K562 (cell line): Measurements from ENCODE around the gene AP3S1. TPM values are rescaled to one million over a fixed set of nuclear protein-coding genes. Genes with fewer than 3 reads are reported as not detected.

ENCODE experiments used
- ATAC-seq: fragments of 200-7000 bp; cut with Tn5 transposase; 3 replicates; pipeline ENCODE4 v1.9.1; 2020; ENCODE audit warnings: moderate library complexity
- BruUV-seq: library from RNA; stranded (reverse); fragments of 400-500 nt; replicated peaks from 2 replicates; lab custom pipeline; 2021; lab: Mats Ljungman, UMichigan
- CTCF ChIA-PET: fragments of 300-600 bp; formaldehyde crosslinking; extraction: SDS; loops from one replicate; lab custom pipeline; 2021; ENCODE audit warnings: low intra/inter-chr PET ratio; lab: Yijun Ruan, JAX
- POLR2A ChIA-PET: fragments of 300-600, 350-650 bp; sonication (Branson Sonifier 250); formaldehyde crosslinking; extraction: SDS; loops from one replicate; lab custom pipeline; 2021; ENCODE audit warnings: antibody characterized with exemption, inconsistent platforms; lab: Yijun Ruan, JAX
- DNase-seq, 4 experiments: peaks; one replicate each; pipeline versions ENCODE4 v3.0.0 to v3.0.0-alpha.2; 2011 to 2018; ENCODE audit warnings: low spot score in 3 of 4, mixed read lengths in 3 of 4; ENCODE audit errors: extremely low read depth in 1 of 4
- FAIRE-seq: peaks from 2 replicates; lab custom pipeline; 2011; peaks lifted over from hg19 to GRCh38; lab: Jason Lieb, UNC
- H2AFZ ChIP-seq: 2 replicates; pipeline ENCODE4 v1.6.0; 2011; ENCODE audit warnings: low read depth, low read length, control low read depth, inconsistent platforms
- H3K27ac ChIP-seq: fragments of 200-600 bp; 3 replicates; pipeline ENCODE4 v1.8.0; 2011; ENCODE audit warnings: low read depth, mild to moderate bottlenecking, control low read depth, inconsistent platforms, low read length, moderate library complexity, mixed read lengths; ENCODE audit errors: extremely low read depth
- H3K27me3 ChIP-seq, 2 experiments: fragments of 300-600 bp in 1 of 2; 2 replicates in 1 of 2; 3 replicates in 1 of 2; pipeline versions ENCODE4 v1.6.0 to v1.8.0; 2011; ENCODE audit warnings: inconsistent platforms in 2 of 2, low read length in 2 of 2, mild to moderate bottlenecking in 1 of 2, mixed read lengths in 1 of 2, moderate library complexity in 1 of 2; ENCODE audit not compliant: control insufficient read depth in 2 of 2, insufficient read depth in 2 of 2
- H3K36me3 ChIP-seq: fragments of 300-600 bp; 3 replicates; pipeline ENCODE4 v1.8.0; 2011; ENCODE audit warnings: mild to moderate bottlenecking, low read length, inconsistent platforms; ENCODE audit not compliant: control insufficient read depth, insufficient read depth
- H3K4me1 ChIP-seq, 2 experiments: fragments of 200-600 bp in 1 of 2; replicated peaks in 1 of 2; 2 replicates in 1 of 2; 3 replicates in 1 of 2; pipeline versions ENCODE4 v1.5.1 to v1.8.0; 2011; ENCODE audit warnings: inconsistent platforms in 2 of 2, low read length in 2 of 2, mild to moderate bottlenecking in 1 of 2, mixed read lengths in 1 of 2, moderate library complexity in 1 of 2; ENCODE audit not compliant: control insufficient read depth in 2 of 2, insufficient read depth in 2 of 2
- H3K4me2 ChIP-seq: 2 replicates; pipeline ENCODE4 v1.6.1; 2011; ENCODE audit warnings: low read length, control low read depth, inconsistent platforms, mixed read lengths; ENCODE audit not compliant: insufficient read depth
- H3K4me3 ChIP-seq: fragments of 200-600 bp; sonication (generic), shearing (Covaris generic); 2 replicates; pipeline ENCODE4 v1.5.1; 2016; ENCODE audit warnings: control low read depth, inconsistent platforms
- H3K79me2 ChIP-seq: fragments of 200-600 bp; 3 replicates; pipeline ENCODE4 v1.8.0; 2011; ENCODE audit warnings: low read length, inconsistent platforms; ENCODE audit not compliant: control insufficient read depth, insufficient read depth
- H3K9ac ChIP-seq, 2 experiments: 2 replicates each; pipeline versions ENCODE4 v1.6.0 to v1.6.1; 2011; ENCODE audit warnings: low read depth in 2 of 2, low read length in 2 of 2, control low read depth in 1 of 2, inconsistent platforms in 1 of 2, mild to moderate bottlenecking in 1 of 2, mixed read lengths in 1 of 2; ENCODE audit not compliant: insufficient read depth in 1 of 2
- H3K9me1 ChIP-seq: one replicate; pipeline ENCODE4 v1.6.0; 2011; ENCODE audit warnings: inconsistent platforms, mild to moderate bottlenecking, low read length, moderate library complexity; ENCODE audit not compliant: control insufficient read depth, insufficient read depth
- H3K9me3 ChIP-seq: replicated peaks from 2 replicates; pipeline ENCODE4 v1.5.1; 2011; ENCODE audit warnings: low read depth, low read length, inconsistent platforms; ENCODE audit not compliant: control insufficient read depth, insufficient read depth
- H4K20me1 ChIP-seq: replicated peaks from 2 replicates; pipeline ENCODE4 v1.6.1; 2011; ENCODE audit warnings: low read length, inconsistent platforms, mixed read lengths; ENCODE audit not compliant: control insufficient read depth, insufficient read depth
- CTCF ChIP-seq, 3 experiments: IDR thresholded peaks in 2 of 3; conservative IDR thresholded peaks in 1 of 3; 2 replicates each; pipeline ENCODE4 v1.5.1; 2011 to 2012; ENCODE audit warnings: low read length in 3 of 3, mild to moderate bottlenecking in 3 of 3, control low read depth in 2 of 3, improper control_type of control experiment in 1 of 3, inconsistent platforms in 1 of 3, low read depth in 1 of 3, mixed read lengths in 1 of 3, moderate library complexity in 1 of 3; ENCODE audit not compliant: insufficient read depth in 2 of 3
- FUS ChIP-seq: fragments of 200-400 bp; formaldehyde crosslinking; optimal IDR thresholded peaks from 2 replicates; pipeline ENCODE3; 2017; ENCODE audit warnings: low read depth, low read length
- HDAC1 ChIP-seq, 2 experiments: fragments of 450-650 bp; IDR thresholded peaks; 2 replicates each; pipeline ENCODE4 v1.6.1; 2016 to 2017; ENCODE audit warnings: inconsistent platforms in 1 of 2, mild to moderate bottlenecking in 1 of 2, moderate library complexity in 1 of 2
- MAFG ChIP-seq: fragments of 450-650 bp; conservative IDR thresholded peaks from 2 replicates; pipeline ENCODE4 v1.6.1; 2016; ENCODE audit warnings: missing genetic modification characterization, missing compliant biosample characterization
- NR2C1 ChIP-seq, 2 experiments: fragments of 450-650 bp; IDR thresholded peaks; 2 replicates each; pipeline ENCODE4 v1.6.1; 2017; ENCODE audit warnings: mild to moderate bottlenecking in 2 of 2, antibody characterized with exemption in 1 of 2, inconsistent platforms in 1 of 2, missing compliant biosample characterization in 1 of 2, missing genetic modification characterization in 1 of 2
- PURB ChIP-seq: sonication (generic); formaldehyde crosslinking; IDR thresholded peaks from 2 replicates; pipeline ENCODE4 v1.9.0; 2021; ENCODE audit warnings: low read depth, mild to moderate bottlenecking, missing genetic modification reagents
- TSHZ1 ChIP-seq: fragments of 250-450 bp; sonication (Bioruptor Pico); IDR thresholded peaks from 2 replicates; pipeline ENCODE4 v1.4.0; 2020; ENCODE audit warnings: mild to moderate bottlenecking, moderate library complexity
- ZFP1 ChIP-seq: fragments of 450-650 bp; formaldehyde crosslinking; IDR thresholded peaks from 2 replicates; pipeline ENCODE4 v1.4.0; 2020; ENCODE audit warnings: mild to moderate bottlenecking, mixed read lengths
- ZNF140 ChIP-seq: fragments of 250-450 bp; sonication (Bioruptor Pico); IDR thresholded peaks from 2 replicates; pipeline ENCODE4 v1.8.0; 2021; ENCODE audit warnings: moderate library complexity, mild to moderate bottlenecking, inconsistent platforms
- ZNF41 ChIP-seq: fragments of 250-450 bp; sonication (Bioruptor Pico); conservative IDR thresholded peaks from 2 replicates; pipeline ENCODE4 v1.4.0; 2020; ENCODE audit warnings: mild to moderate bottlenecking
- ZZZ3 ChIP-seq: fragments of 450-650 bp; IDR thresholded peaks from 2 replicates; pipeline ENCODE4 v1.6.1; 2016; ENCODE audit warnings: antibody characterized with exemption, mild to moderate bottlenecking, moderate library complexity
- WGBS: fragments of 100-300 bp; shearing (Covaris generic); methylation state at CpG from one replicate; pipeline ENCODE4 v1.1.6; 2016; ENCODE audit warnings: low coverage, mixed read lengths; ENCODE audit not compliant: insufficient coverage; ENCODE audit errors: missing lambda C conversion rate; 5-methylcytosine and 5-hydroxymethylcytosine counted together
- in situ Hi-C: fragments of 300-500 bp; cut with MboI; formaldehyde crosslinking; loops from 4 replicates; pipeline ENCODE4 v1.15.0; 2018; ENCODE audit warnings: inconsistent platforms, mixed read lengths
- intact Hi-C: fragments of 100-400 bp; cut with micrococcal nuclease; formaldehyde crosslinking; loops from 2 replicates; pipeline ENCODE4 v1.14.2; 2022
- polyA plus RNA-seq, 8 experiments: library from polyadenylated mRNA; depleted of rRNA in 4 of 8; stranded (reverse) in 5 of 8; unstranded in 3 of 8; fragments of >200 nt; fragmentation: Nextera tagmentation in 2 of 8; fragmentation: Illumina TruSeq in 1 of 8; extraction: Ambion mirVana in 2 of 8; extraction: Trizol in 1 of 8; gene quantifications; 2 replicates each; pipeline versions ENCODE4 v1.2.1 to v1.2.3, GENCODE V29; 2011 to 2014; ENCODE audit warnings: inconsistent platforms in 1 of 8, missing spikeins in 1 of 8
- total RNA-seq, 7 experiments: library from RNA; depleted of rRNA in 6 of 7; stranded (reverse); fragments of >200 nt in 6 of 7; fragmentation: Illumina TruSeq in 2 of 7; extraction: Trizol in 2 of 7; gene quantifications; 2 replicates each; pipeline versions ENCODE4 v1.2.1 to v1.2.3, GENCODE V29; 2011 to 2021; ENCODE audit warnings: low replicate concordance in 1 of 7
- TF ChIP-seq, protein P1 (sequence below): sonication (generic); formaldehyde crosslinking; IDR thresholded peaks from 2 replicates; pipeline ENCODE4 v1.8.1; 2023; ENCODE audit warnings: mild to moderate bottlenecking, missing genetic modification reagents
- TF ChIP-seq, protein P2 (sequence below): fragments of 450-650 bp; formaldehyde crosslinking; IDR thresholded peaks from 2 replicates; pipeline ENCODE4 v1.4.0; 2020; ENCODE audit warnings: mild to moderate bottlenecking
- TF ChIP-seq, protein P3 (sequence below): IDR thresholded peaks from 3 replicates; pipeline ENCODE4 v1.6.1; 2011; ENCODE audit warnings: borderline replicate concordance, mild to moderate bottlenecking; ENCODE audit not compliant: insufficient read length, insufficient read depth

Gene AP3S1
- total and polyA plus RNA-seq, 9 of the 15 experiments (the other 6 are each of a cell fraction or from before 2014, with no cell fraction given): 46.1 to 106 (median 67.3) TPM

- H3K9me1 ChIP-seq: no peaks in the 10 kb centered on the region
- no peak within 1 kb of the TSS for H2AFZ ChIP-seq
- POLR2A ChIA-PET: no interaction called here
- H3K4me3 ChIP-seq: no peak within 1 kb of the TSS
- no peak for ATAC-seq
- H3K9ac ChIP-seq: no peak within 1 kb of the TSS
- H4K20me1 ChIP-seq: no peaks in the 10 kb centered on the region
- in situ Hi-C loops: no loop called here
- 29% methylated on average over 5 of the region's 18 CpGs for WGBS
- no peak for DNase-seq
- CTCF ChIA-PET: no interaction called here
- no peak within 1 kb of the TSS for H3K4me2 ChIP-seq
- peaks cover 24 to 32% of the 10 kb centered on the region in 2 experiments for H3K27me3 ChIP-seq
- FAIRE-seq: no peak
- intact Hi-C loops: no loop called here
- peaks cover 0 to 8% of the 10 kb centered on the region in 2 experiments; a peak in 2 of 5 replicates for H3K4me1 ChIP-seq
- H3K9me3 ChIP-seq: no peaks in the 10 kb centered on the region
- BruUV-seq: no TSS peak
- H3K27ac ChIP-seq: no peak within 1 kb of the TSS
- no peaks in the 10 kb centered on the region for H3K36me3 ChIP-seq
- H3K79me2 ChIP-seq: no peaks in the 10 kb centered on the region
- TF ChIP-seq, protein P1, sequence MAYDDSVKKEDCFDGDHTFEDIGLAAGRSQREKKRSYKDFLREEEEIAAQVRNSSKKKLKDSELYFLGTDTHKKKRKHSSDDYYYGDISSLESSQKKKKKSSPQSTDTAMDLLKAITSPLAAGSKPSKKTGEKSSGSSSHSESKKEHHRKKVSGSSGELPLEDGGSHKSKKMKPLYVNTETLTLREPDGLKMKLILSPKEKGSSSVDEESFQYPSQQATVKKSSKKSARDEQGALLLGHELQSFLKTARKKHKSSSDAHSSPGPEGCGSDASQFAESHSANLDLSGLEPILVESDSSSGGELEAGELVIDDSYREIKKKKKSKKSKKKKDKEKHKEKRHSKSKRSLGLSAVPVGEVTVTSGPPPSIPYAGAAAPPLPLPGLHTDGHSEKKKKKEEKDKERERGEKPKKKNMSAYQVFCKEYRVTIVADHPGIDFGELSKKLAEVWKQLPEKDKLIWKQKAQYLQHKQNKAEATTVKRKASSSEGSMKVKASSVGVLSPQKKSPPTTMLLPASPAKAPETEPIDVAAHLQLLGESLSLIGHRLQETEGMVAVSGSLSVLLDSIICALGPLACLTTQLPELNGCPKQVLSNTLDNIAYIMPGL (CRISPR knock-in tag): no peak
- TF ChIP-seq ZNF41 (no peak), ZNF140 (no peak), TSHZ1 (no peak), PURB (CRISPR knock-in tag) (no peak), HDAC1 (IDR thresholded peaks at IDR 0.05) (no peak), NR2C1 (IDR thresholded peaks at IDR 0.05) (no peak), NR2C1 (tag; IDR thresholded peaks at IDR 0.05) (no peak), ZFP1 (CRISPR knock-in tag) (no peak), ZZZ3 (no peak), FUS (no peak), MAFG (no peak), CTCF (IDR thresholded peaks at IDR 0.05 in 2 of 3, conservative IDR thresholded peaks at IDR 0.05 in 1 of 3; ENCODE audit: insufficient read depth in 2 of 3, low read depth in 1 of 3, low read length in 3 of 3) (no peak)
- TF ChIP-seq, protein P2, sequence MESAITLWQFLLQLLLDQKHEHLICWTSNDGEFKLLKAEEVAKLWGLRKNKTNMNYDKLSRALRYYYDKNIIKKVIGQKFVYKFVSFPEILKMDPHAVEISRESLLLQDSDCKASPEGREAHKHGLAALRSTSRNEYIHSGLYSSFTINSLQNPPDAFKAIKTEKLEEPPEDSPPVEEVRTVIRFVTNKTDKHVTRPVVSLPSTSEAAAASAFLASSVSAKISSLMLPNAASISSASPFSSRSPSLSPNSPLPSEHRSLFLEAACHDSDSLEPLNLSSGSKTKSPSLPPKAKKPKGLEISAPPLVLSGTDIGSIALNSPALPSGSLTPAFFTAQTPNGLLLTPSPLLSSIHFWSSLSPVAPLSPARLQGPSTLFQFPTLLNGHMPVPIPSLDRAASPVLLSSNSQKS: no peak
- TF ChIP-seq, protein P3, sequence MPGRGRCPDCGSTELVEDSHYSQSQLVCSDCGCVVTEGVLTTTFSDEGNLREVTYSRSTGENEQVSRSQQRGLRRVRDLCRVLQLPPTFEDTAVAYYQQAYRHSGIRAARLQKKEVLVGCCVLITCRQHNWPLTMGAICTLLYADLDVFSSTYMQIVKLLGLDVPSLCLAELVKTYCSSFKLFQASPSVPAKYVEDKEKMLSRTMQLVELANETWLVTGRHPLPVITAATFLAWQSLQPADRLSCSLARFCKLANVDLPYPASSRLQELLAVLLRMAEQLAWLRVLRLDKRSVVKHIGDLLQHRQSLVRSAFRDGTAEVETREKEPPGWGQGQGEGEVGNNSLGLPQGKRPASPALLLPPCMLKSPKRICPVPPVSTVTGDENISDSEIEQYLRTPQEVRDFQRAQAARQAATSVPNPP: no peak
Observed at GRCh38 chr5:115962239-115962564, 120.5 kb downstream of the AP3S1 start, which contains the start of gene LVRN. TSS of gene LVRN (plus strand) at chr5:115962475. CDS start at chr5:115962618, 143 bp downstream.
